Neural crest cell (in vitro differentiated cells): ENCODE measurements around the gene LDAH. TPM values are rescaled to one million over a fixed set of nuclear protein-coding genes. Genes with fewer than 3 reads are reported as not detected.

Experiments used
- DNase-seq: peaks from one replicate; pipeline ENCODE4 v3.0.0; 2021; ENCODE audit warnings: low read depth, mixed read lengths, low spot score
- H3K27ac Mint-ChIP-seq: one replicate; pipeline ENCODE4 v1.8.0; 2021; ENCODE audit warnings: mild to moderate bottlenecking, mixed read lengths; ENCODE audit not compliant: unreplicated experiment
- H3K27me3 Mint-ChIP-seq: 2 replicates; pipeline ENCODE4 v1.8.0; 2021; ENCODE audit warnings: low read depth, mild to moderate bottlenecking, mixed read lengths
- H3K36me3 Mint-ChIP-seq: 2 replicates; pipeline ENCODE4 v1.8.0; 2021; ENCODE audit warnings: low read depth, mild to moderate bottlenecking, mixed read lengths
- H3K4me1 Mint-ChIP-seq: 2 replicates; pipeline ENCODE4 v1.8.0; 2021; ENCODE audit warnings: mixed read lengths
- H3K4me3 Mint-ChIP-seq: one replicate; pipeline ENCODE4 v1.8.0; 2021; ENCODE audit warnings: mild to moderate bottlenecking, mixed read lengths
- H3K9me3 Mint-ChIP-seq: 2 replicates; pipeline ENCODE4 v1.8.0; 2021; ENCODE audit warnings: mixed read lengths
- total RNA-seq: library from RNA; stranded (reverse); gene quantifications from 2 replicates; pipeline ENCODE4 v1.2.1, GENCODE V29; 2021
- TF ChIP-seq, protein P1 (sequence below): fragments of 200-600 bp; sonication (generic); conservative IDR thresholded peaks from 2 replicates; pipeline ENCODE4 v1.5.0; 2021; ENCODE audit warnings: antibody characterized with exemption, mild to moderate bottlenecking

The LDAH gene
- total RNA-seq, 1 donor from 2014 or later: 49.7 TPM

GRCh38 chr2:20852139-20852538 is 29.2 kb upstream of the LDAH start:
- TF ChIP-seq, protein P1, sequence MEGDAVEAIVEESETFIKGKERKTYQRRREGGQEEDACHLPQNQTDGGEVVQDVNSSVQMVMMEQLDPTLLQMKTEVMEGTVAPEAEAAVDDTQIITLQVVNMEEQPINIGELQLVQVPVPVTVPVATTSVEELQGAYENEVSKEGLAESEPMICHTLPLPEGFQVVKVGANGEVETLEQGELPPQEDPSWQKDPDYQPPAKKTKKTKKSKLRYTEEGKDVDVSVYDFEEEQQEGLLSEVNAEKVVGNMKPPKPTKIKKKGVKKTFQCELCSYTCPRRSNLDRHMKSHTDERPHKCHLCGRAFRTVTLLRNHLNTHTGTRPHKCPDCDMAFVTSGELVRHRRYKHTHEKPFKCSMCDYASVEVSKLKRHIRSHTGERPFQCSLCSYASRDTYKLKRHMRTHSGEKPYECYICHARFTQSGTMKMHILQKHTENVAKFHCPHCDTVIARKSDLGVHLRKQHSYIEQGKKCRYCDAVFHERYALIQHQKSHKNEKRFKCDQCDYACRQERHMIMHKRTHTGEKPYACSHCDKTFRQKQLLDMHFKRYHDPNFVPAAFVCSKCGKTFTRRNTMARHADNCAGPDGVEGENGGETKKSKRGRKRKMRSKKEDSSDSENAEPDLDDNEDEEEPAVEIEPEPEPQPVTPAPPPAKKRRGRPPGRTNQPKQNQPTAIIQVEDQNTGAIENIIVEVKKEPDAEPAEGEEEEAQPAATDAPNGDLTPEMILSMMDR: no peak
- H3K27ac Mint-ChIP-seq: no peak overlapping the region

DNA sequence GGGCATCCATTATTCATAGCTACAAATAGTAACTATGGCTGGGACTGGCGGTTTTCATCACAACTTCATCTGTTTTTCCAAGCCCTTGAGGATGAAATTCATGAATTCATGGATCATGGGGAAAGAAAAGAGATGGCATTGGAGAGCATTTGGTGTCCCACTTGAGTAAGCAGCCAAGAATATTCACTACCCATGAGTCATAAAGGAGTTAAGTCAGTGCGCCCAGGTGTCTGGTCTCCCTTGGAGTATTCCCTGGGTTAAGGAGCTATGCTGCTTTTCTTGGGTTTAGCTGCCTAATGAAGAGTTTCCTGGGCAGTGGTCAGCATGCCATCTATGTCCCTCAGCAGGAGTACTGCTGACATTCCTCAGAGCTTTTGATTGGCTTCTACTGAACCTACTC is 21.3 kb upstream of the LDAH start:
- H3K27ac Mint-ChIP-seq: no peak overlapping the region
- no peaks in the 10 kb centered on the region for H3K9me3 Mint-ChIP-seq
- no peak for DNase-seq
- no peaks in the 10 kb centered on the region for H3K4me1 Mint-ChIP-seq
- no peaks in the 10 kb centered on the region for H3K36me3 Mint-ChIP-seq
- TF ChIP-seq, protein P1: no peak
- peaks cover 92% of the 10 kb centered on the region for H3K27me3 Mint-ChIP-seq
- H3K4me3 Mint-ChIP-seq: no peak overlapping the region

More at GRCh38 chr2:20852139-20852538, 29.2 kb upstream of the LDAH start:
- DNase-seq: no peak
- Mint-ChIP-seq H3K9me3 (no peaks in the 10 kb centered on the region), H3K36me3 (no peaks in the 10 kb centered on the region), H3K4me3 (no peak overlapping the region), H3K27me3 (peaks cover 57% of the 10 kb centered on the region), H3K4me1 (no peaks in the 10 kb centered on the region)

- Mint-ChIP-seq H3K27me3 (peaks cover 81% of the 10 kb centered on the region), H3K36me3 (no peaks in the 10 kb centered on the region), H3K4me1 (no peaks in the 10 kb centered on the region), H3K27ac (no peak overlapping the region), H3K4me3 (no peak overlapping the region), H3K9me3 (no peaks in the 10 kb centered on the region)
- TF ChIP-seq, protein P1: no peak
- DNase-seq: no peak
These were observed 16.2 kb upstream of the LDAH start for GRCh38 chr2:20839052-20839451.

- Mint-ChIP-seq H3K9me3 (no peaks in the 10 kb centered on the region), H3K4me1 (no peaks in the 10 kb centered on the region), H3K27ac (no peak overlapping the region), H3K36me3 (no peaks in the 10 kb centered on the region), H3K4me3 (no peak overlapping the region), H3K27me3 (peaks cover 78% of the 10 kb centered on the region)
- no peak for DNase-seq
- TF ChIP-seq, protein P1: no peak
These were observed 15.1 kb upstream of the LDAH start for GRCh38 chr2:20838016-20838415.

DNA sequence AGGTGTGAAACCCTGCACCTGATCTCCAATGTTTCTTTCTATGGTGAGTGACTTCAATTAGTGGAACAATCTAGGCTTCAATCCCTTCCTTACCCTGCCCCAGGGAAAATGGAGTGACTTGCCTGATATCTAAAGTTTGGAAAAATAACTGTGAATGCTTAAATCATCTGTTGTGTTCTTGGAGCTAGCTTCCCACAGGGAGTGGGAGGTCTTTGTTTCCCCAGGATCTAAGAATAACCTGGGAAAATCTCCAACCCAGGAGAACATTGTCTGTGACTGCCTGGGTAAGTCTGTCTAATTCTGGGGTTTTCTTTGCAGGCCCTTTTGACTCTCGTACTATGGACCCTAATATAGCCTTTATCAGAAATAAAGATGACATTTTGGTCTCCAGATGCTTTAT is 13.6 kb upstream of the LDAH start:
- Mint-ChIP-seq H3K36me3 (no peaks in the 10 kb centered on the region), H3K4me1 (no peaks in the 10 kb centered on the region), H3K27ac (no peak overlapping the region), H3K27me3 (peaks cover 72% of the 10 kb centered on the region), H3K9me3 (no peaks in the 10 kb centered on the region), H3K4me3 (no peak overlapping the region)
- TF ChIP-seq, protein P1: no peak
- no peak for DNase-seq

- Mint-ChIP-seq H3K27me3 (peaks cover 69% of the 10 kb centered on the region), H3K36me3 (no peaks in the 10 kb centered on the region), H3K9me3 (no peaks in the 10 kb centered on the region), H3K4me1 (no peaks in the 10 kb centered on the region), H3K4me3 (no peak overlapping the region), H3K27ac (no peak overlapping the region)
- DNase-seq: no peak
- TF ChIP-seq, protein P1: no peak
These were observed 11.4 kb upstream of the LDAH start for GRCh38 chr2:20834331-20834730.
